B cell (primary cell): ENCODE data around the gene TMEM203. TPM values are rescaled to one million over a fixed set of nuclear protein-coding genes. Genes with fewer than 3 reads are reported as not detected.

Experiments
- ATAC-seq: fragments of 200-7000 bp; cut with Tn5 transposase; one replicate; pipeline ENCODE4 v1.10.0; 2021; ENCODE audit warnings: low read depth, mild to moderate bottlenecking, moderate number of reproducible peaks, moderate library complexity
- CTCF ChIA-PET: fragments of 350-600 bp; sonication (Branson Sonifier 250); formaldehyde crosslinking; loops from one replicate; lab custom pipeline; 2021; ENCODE audit warnings: antibody characterized with exemption, inconsistent platforms; lab: Charles Lee
- POLR2A ChIA-PET: fragments of 350-600 bp; sonication (Branson Sonifier 250); formaldehyde crosslinking; loops from one replicate; lab custom pipeline; 2021; ENCODE audit warnings: antibody characterized with exemption; lab: Charles Lee
- DNase-seq: peaks from one replicate; pipeline ENCODE4 v3.0.0; 2013
- H2AFZ ChIP-seq: 2 replicates; pipeline ENCODE4 v1.6.1; 2012; ENCODE audit warnings: mild to moderate bottlenecking, low read depth, low read length; ENCODE audit not compliant: insufficient read depth, poor library complexity, severe bottlenecking
- H3K27ac ChIP-seq, 2 donors: 1 replicate in 1 of 2; 2 replicates in 1 of 2; pipeline ENCODE4 v1.5.1; 2012 to 2013; ENCODE audit warnings: low read length in 2 of 2, mild to moderate bottlenecking in 2 of 2, moderate library complexity in 1 of 2
- H3K27me3 ChIP-seq, 4 experiments: fragments of 200-600 bp in 1 of 4; sonication (generic) in 1 of 4; replicated peaks in 1 of 4; 1 replicate in 2 of 4; 2 replicates in 2 of 4; pipeline versions ENCODE4 v1.6.1 to v1.7.0; 2013 to 2016; ENCODE audit warnings: low read length in 3 of 4, mild to moderate bottlenecking in 2 of 4, mixed read lengths in 1 of 4, moderate library complexity in 1 of 4; ENCODE audit not compliant: insufficient read depth in 4 of 4, control insufficient read depth in 3 of 4; ENCODE audit errors: control extremely low read depth in 1 of 4
- H3K36me3 ChIP-seq, 2 experiments: replicated peaks in 1 of 2; 1 replicate in 1 of 2; 2 replicates in 1 of 2; pipeline versions ENCODE4 v1.6.1 to v1.7.1; 2013; ENCODE audit warnings: low read length in 1 of 2; ENCODE audit not compliant: insufficient read depth in 2 of 2, control insufficient read depth in 1 of 2; ENCODE audit errors: control extremely low read depth in 1 of 2, extremely low read depth in 1 of 2
- H3K4me1 ChIP-seq, 2 donors: fragments of 200-600 bp in 1 of 2; sonication (generic) in 1 of 2; 1 replicate in 1 of 2; 2 replicates in 1 of 2; pipeline versions ENCODE4 v1.5.1 to v1.6.1; 2013 to 2017; ENCODE audit warnings: low read length in 2 of 2; ENCODE audit not compliant: control insufficient read depth in 2 of 2, insufficient read depth in 2 of 2
- H3K4me2 ChIP-seq: replicated peaks from 2 replicates; pipeline ENCODE3; 2012; ENCODE audit warnings: mild to moderate bottlenecking, low read depth, low read length; ENCODE audit not compliant: poor library complexity, severe bottlenecking
- H3K4me3 ChIP-seq, 5 experiments: fragments of 200-600 bp in 1 of 5; sonication (generic) in 1 of 5; 1 replicate in 3 of 5; 2 replicates in 2 of 5; pipeline versions ENCODE4 v1.5.1 to v1.7.0; 2011 to 2016; ENCODE audit warnings: low read length in 4 of 5, mild to moderate bottlenecking in 4 of 5, low read depth in 2 of 5, control low read depth in 1 of 5, moderate library complexity in 1 of 5; ENCODE audit not compliant: insufficient read depth in 1 of 5; ENCODE audit errors: control extremely low read depth in 1 of 5, extremely low read depth in 1 of 5
- H3K79me2 ChIP-seq: fragments of 200-600 bp; sonication (generic); one replicate; pipeline ENCODE4 v1.6.0; 2016; ENCODE audit warnings: low read length; ENCODE audit not compliant: control insufficient read depth, insufficient read depth
- H3K9ac ChIP-seq: fragments of 200-600 bp; sonication (generic); 2 replicates; pipeline ENCODE4 v1.6.1; 2017; ENCODE audit warnings: mild to moderate bottlenecking, low read length, moderate library complexity
- H3K9me3 ChIP-seq, 3 donors: one replicate each; pipeline versions ENCODE4 v1.6.1 to v1.7.1; 2013; ENCODE audit warnings: low read length in 2 of 3; ENCODE audit not compliant: control insufficient read depth in 2 of 3, insufficient read depth in 1 of 3; ENCODE audit errors: control extremely low read depth in 1 of 3
- H4K20me1 ChIP-seq: 2 replicates; pipeline ENCODE4 v1.6.0; 2012; ENCODE audit warnings: mild to moderate bottlenecking, low read length; ENCODE audit not compliant: insufficient read depth, control insufficient read depth, poor library complexity, severe bottlenecking
- H3K27ac Mint-ChIP-seq: one replicate; pipeline ENCODE4 v1.8.0; 2021; ENCODE audit warnings: mixed read lengths
- H3K27me3 Mint-ChIP-seq: one replicate; pipeline ENCODE4 v1.8.0; 2021; ENCODE audit warnings: mixed read lengths
- H3K4me1 Mint-ChIP-seq: one replicate; pipeline ENCODE4 v1.8.0; 2021; ENCODE audit warnings: mixed read lengths
- H3K4me3 Mint-ChIP-seq: one replicate; pipeline ENCODE4 v1.8.0; 2021; ENCODE audit warnings: mixed read lengths
- H3K9me3 Mint-ChIP-seq: one replicate; pipeline ENCODE4 v1.8.0; 2022; ENCODE audit warnings: mixed read lengths; ENCODE audit not compliant: insufficient read depth
- EZH2 ChIP-seq: IDR thresholded peaks from 2 replicates; pipeline ENCODE4 v1.6.1; 2012; ENCODE audit warnings: borderline replicate concordance, low read depth, mild to moderate bottlenecking, moderate library complexity, low read length; ENCODE audit not compliant: insufficient read depth, poor library complexity, severe bottlenecking
- WGBS: methylation state at CpG from one replicate; pipeline ENCODE4 v1.1.5; 2013; ENCODE audit warnings: missing lambda C conversion rate; ENCODE audit not compliant: insufficient coverage; 5-methylcytosine and 5-hydroxymethylcytosine counted together
- intact Hi-C: fragments of 100-400 bp; cut with micrococcal nuclease; formaldehyde crosslinking; loops from one replicate; pipeline ENCODE4 v1.10.0; 2022
- polyA plus RNA-seq: library from polyadenylated mRNA; depleted of rRNA; stranded (reverse); fragments of >200 nt; gene quantifications from 2 replicates; pipeline ENCODE4 v1.2.3, GENCODE V29; 2012
- total RNA-seq, 2 donors: library from RNA; stranded (reverse); fragments of 120-200 nt in 1 of 2; gene quantifications; 1 replicate in 1 of 2; 2 replicates in 1 of 2; pipeline versions ENCODE4 v1.2.3 to v1.2.4, GENCODE V29; 2013 to 2022
- TF ChIP-seq, protein P1 (sequence below): fragments of 200-600 bp; IDR thresholded peaks from one replicate; pipeline ENCODE4 v1.8.0; 2022; ENCODE audit warnings: antibody characterized with exemption, mild to moderate bottlenecking

Gene TMEM203
- total and polyA plus RNA-seq, 2 donors (not counting 1 experiment from before 2014, with no cell fraction given) = 20.6 to 35.7 TPM

DNA sequence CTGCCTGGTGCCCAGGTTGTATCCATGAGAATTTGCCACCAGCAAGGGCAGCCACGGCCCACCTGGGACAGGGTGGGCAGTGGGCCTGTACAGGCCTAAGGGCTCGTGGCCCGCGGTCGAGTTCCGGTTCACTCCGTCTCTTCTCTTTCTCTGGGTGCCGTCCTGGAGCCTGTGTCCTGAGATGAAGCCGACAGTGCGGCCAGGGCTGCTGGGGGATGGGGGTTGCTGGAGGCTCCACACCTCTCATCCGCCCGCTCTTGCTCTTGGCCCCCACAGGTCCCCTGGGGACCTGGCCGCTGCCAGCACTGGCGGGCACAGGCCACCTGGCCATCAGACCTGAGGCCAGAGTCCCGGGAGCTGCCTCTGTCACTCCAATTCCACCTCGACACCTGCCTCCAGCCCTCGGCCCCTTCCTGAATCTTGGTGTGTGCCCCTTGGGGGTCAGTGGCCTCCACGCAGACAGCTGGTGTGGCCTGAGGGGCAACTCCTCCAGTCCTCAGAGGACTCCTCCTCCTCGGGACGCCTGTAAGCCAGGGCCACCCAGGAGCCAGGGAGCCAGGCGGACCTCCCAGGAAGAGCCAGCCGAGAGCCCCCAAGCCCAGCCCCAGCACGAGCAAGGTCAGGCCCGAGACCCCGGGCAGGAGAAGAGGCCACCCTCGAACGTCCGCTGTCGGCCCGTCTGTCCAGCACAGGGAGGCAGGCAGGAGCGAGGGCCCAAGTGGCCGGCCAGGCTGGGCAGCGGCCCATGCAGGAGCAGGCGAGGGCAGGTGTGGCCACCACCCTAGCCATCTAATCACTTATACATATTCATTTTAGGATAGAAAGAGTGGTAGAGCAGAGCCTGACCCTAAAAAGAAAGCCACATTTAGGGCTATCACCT lies 40.8 kb downstream of the TMEM203 start:
- H3K4me3 ChIP-seq = no peak overlapping the region
- H3K4me1 ChIP-seq = peaks cover 12 to 39% of the 10 kb centered on the region in 2 donors
- Mint-ChIP-seq H3K27ac (no peak overlapping the region), H3K4me1 (peaks cover 12% of the 10 kb centered on the region), H3K9me3 (no peaks in the 10 kb centered on the region), H3K27me3 (peaks cover 34% of the 10 kb centered on the region), H3K4me3 (no peak overlapping the region)
- H3K27me3 ChIP-seq = peaks cover 0 to 75% (median 28%) of the 10 kb centered on the region in 4 experiments
- WGBS = 92% methylated on average over 26 of the region's 34 CpGs
- POLR2A ChIA-PET = no interaction called here
- no peak for DNase-seq
- H3K79me2 ChIP-seq = no peaks in the 10 kb centered on the region
- no peaks in the 10 kb centered on the region for H3K36me3 ChIP-seq
- TF ChIP-seq, protein P1, sequence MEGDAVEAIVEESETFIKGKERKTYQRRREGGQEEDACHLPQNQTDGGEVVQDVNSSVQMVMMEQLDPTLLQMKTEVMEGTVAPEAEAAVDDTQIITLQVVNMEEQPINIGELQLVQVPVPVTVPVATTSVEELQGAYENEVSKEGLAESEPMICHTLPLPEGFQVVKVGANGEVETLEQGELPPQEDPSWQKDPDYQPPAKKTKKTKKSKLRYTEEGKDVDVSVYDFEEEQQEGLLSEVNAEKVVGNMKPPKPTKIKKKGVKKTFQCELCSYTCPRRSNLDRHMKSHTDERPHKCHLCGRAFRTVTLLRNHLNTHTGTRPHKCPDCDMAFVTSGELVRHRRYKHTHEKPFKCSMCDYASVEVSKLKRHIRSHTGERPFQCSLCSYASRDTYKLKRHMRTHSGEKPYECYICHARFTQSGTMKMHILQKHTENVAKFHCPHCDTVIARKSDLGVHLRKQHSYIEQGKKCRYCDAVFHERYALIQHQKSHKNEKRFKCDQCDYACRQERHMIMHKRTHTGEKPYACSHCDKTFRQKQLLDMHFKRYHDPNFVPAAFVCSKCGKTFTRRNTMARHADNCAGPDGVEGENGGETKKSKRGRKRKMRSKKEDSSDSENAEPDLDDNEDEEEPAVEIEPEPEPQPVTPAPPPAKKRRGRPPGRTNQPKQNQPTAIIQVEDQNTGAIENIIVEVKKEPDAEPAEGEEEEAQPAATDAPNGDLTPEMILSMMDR = no peak
- no peak for TF ChIP-seq EZH2
- H2AFZ ChIP-seq = no peak overlapping the region
- peaks cover 0 to 22% (median 0%) of the 10 kb centered on the region in 3 donors for H3K9me3 ChIP-seq
- CTCF ChIA-PET = no interaction called here
- no peak overlapping the region for H3K27ac ChIP-seq
- no peak overlapping the region for H3K4me2 ChIP-seq
- no peak overlapping the region for H3K9ac ChIP-seq
- ATAC-seq = no peak
- intact Hi-C loops = no loop called here
- H4K20me1 ChIP-seq = no peaks in the 10 kb centered on the region

DNA sequence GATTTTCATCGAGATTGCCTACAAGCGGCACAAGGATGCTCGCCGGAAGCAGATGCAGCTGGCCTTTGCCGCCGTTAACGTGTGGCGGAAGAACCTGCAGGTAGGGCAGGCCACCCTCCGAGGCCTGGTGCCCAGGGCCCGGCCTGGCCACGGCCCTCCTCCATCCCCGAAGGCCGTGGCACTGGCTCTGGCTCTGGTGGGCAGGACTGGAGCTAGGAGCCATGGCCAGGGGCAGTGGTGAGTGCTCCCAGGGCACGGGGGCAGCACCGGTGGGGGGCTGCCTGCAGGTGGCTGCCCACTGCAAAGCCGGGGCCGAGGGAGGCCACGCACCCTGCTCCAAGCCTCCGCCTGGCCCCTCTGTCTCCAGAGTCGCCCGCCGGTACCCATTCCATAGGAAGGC lies 41.6 kb downstream of the TMEM203 start:
- Histone ChIP-seq H3K36me3 (no peaks in the 10 kb centered on the region), H3K27me3 (peaks cover 0 to 80% (median 30%) of the 10 kb centered on the region in 4 experiments), H3K4me1 (peaks cover 12 to 34% of the 10 kb centered on the region in 2 donors), H4K20me1 (no peaks in the 10 kb centered on the region), H3K9ac (no peak overlapping the region), H3K9me3 (peaks cover 0 to 23% (median 0%) of the 10 kb centered on the region in 3 donors), H3K79me2 (no peaks in the 10 kb centered on the region), H3K4me3 (no peak overlapping the region), H2AFZ (no peak overlapping the region), H3K4me2 (no peak overlapping the region), H3K27ac (no peak overlapping the region)
- DNase-seq (no peak), ATAC-seq (no peak)
- TF ChIP-seq EZH2 = no peak
- TF ChIP-seq, protein P1 = no peak
- 94% methylated on average over 22 of the region's 22 CpGs for WGBS
- H3K4me1 Mint-ChIP-seq = peaks cover 17% of the 10 kb centered on the region
- CTCF ChIA-PET = no interaction called here
- H3K4me3 Mint-ChIP-seq = no peak overlapping the region
- intact Hi-C loops = no loop called here
- H3K27ac Mint-ChIP-seq = peak overlapping the region; percentile 20
- peaks cover 38% of the 10 kb centered on the region for H3K27me3 Mint-ChIP-seq
- POLR2A ChIA-PET = no interaction called here
- no peaks in the 10 kb centered on the region for H3K9me3 Mint-ChIP-seq
